Mesothelial cell of epicardium (in vitro differentiated cells): ENCODE data around the gene ZNF821. TPM values are rescaled to one million over a fixed set of nuclear protein-coding genes. Genes with fewer than 3 reads are reported as not detected.

Source experiments
- DNase-seq, 2 experiments: peaks; one replicate each; pipeline ENCODE4 v3.0.0; 2021; ENCODE audit warnings: low spot score in 2 of 2; ENCODE audit not compliant: unreplicated experiment in 2 of 2
- H3K27ac Mint-ChIP-seq: 2 replicates; pipeline ENCODE4 v1.8.0; 2021; ENCODE audit warnings: mixed read lengths
- H3K27me3 Mint-ChIP-seq: 2 replicates; pipeline ENCODE4 v1.8.0; 2021; ENCODE audit warnings: low read depth, mixed read lengths
- H3K36me3 Mint-ChIP-seq: 2 replicates; pipeline ENCODE4 v1.8.0; 2021; ENCODE audit warnings: mixed read lengths
- H3K4me1 Mint-ChIP-seq: 2 replicates; pipeline ENCODE4 v1.8.0; 2021; ENCODE audit warnings: mixed read lengths
- H3K4me3 Mint-ChIP-seq: 2 replicates; pipeline ENCODE4 v1.8.0; 2021; ENCODE audit warnings: mild to moderate bottlenecking, moderate library complexity, mixed read lengths
- H3K9me3 Mint-ChIP-seq: 2 replicates; pipeline ENCODE4 v1.8.0; 2021; ENCODE audit warnings: mixed read lengths
- total RNA-seq: library from RNA; stranded (reverse); gene quantifications from 3 replicates; pipeline ENCODE4 v1.2.1, GENCODE V29; 2021
- TF ChIP-seq, protein P1 (sequence below): fragments of 200-600 bp; sonication (generic); IDR thresholded peaks from one replicate; pipeline ENCODE4 v1.5.0; 2021; ENCODE audit warnings: antibody characterized with exemption; ENCODE audit not compliant: unreplicated experiment

Gene ZNF821
- total RNA-seq, 1 donor from 2014 or later: 28.8 TPM

DNA sequence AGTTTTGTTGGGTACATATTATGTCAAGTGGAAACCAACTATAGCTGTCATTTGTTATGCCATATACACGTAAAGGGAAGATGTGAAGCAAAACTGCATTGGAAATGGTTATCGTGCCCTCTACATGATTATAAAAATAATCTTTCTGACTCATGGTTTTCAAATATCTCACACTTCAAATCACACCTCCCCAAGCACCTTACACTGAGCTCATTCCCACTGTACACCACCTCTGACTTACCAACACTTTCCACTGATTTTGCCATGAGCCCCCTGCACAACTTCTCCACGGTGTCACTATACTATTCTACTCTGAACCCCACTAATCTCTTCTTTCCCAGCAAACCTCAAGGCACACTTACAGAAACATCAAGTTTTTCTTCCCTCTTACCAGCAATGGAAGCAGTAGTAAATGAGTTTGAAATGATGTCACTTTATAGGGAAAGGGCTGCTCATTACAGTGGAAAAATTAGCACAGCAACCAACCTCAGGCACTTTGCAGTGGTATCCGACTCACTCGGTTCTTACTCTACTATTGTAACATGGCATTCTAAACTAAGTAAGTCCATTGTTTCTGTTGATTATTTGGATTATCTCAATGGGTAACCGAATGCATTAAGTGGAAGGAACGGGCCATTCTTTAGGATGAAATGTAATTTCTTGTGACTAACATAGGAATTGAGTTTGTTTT lies 18.7 kb downstream of the ZNF821 start:
- no peak overlapping the region for H3K4me3 Mint-ChIP-seq
- DNase-seq: no peak
- no peaks in the 10 kb centered on the region for H3K4me1 Mint-ChIP-seq
- peaks cover 29% of the 10 kb centered on the region for H3K36me3 Mint-ChIP-seq
- H3K9me3 Mint-ChIP-seq: no peaks in the 10 kb centered on the region
- no peaks in the 10 kb centered on the region for H3K27me3 Mint-ChIP-seq
- no peak overlapping the region for H3K27ac Mint-ChIP-seq
- TF ChIP-seq, protein P1, sequence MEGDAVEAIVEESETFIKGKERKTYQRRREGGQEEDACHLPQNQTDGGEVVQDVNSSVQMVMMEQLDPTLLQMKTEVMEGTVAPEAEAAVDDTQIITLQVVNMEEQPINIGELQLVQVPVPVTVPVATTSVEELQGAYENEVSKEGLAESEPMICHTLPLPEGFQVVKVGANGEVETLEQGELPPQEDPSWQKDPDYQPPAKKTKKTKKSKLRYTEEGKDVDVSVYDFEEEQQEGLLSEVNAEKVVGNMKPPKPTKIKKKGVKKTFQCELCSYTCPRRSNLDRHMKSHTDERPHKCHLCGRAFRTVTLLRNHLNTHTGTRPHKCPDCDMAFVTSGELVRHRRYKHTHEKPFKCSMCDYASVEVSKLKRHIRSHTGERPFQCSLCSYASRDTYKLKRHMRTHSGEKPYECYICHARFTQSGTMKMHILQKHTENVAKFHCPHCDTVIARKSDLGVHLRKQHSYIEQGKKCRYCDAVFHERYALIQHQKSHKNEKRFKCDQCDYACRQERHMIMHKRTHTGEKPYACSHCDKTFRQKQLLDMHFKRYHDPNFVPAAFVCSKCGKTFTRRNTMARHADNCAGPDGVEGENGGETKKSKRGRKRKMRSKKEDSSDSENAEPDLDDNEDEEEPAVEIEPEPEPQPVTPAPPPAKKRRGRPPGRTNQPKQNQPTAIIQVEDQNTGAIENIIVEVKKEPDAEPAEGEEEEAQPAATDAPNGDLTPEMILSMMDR: no peak

DNA sequence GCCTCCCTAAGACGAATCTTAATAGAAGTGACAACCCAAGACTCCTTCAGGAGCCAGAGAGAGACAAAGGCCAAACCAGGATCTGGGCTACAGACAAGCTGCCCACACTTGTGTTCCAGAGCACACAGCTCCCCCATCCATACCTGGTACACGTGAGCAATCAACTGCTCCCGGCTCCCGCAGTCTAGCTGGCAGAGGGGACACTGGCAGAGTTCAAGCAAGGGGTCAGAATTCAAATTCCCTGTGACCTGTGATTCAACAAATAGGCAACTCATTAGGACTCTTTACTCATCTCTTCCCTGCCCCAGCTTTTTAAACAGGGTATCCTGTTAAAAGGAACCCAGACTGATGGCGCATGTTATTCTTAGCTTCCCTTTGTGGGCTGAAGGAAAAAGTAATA lies 20.0 kb downstream of the ZNF821 start:
- TF ChIP-seq, protein P1: no peak
- Mint-ChIP-seq H3K4me3 (no peak overlapping the region), H3K27me3 (no peaks in the 10 kb centered on the region), H3K36me3 (peaks cover 27% of the 10 kb centered on the region), H3K4me1 (no peaks in the 10 kb centered on the region), H3K27ac (no peak overlapping the region), H3K9me3 (no peaks in the 10 kb centered on the region)
- DNase-seq: no peak

DNA sequence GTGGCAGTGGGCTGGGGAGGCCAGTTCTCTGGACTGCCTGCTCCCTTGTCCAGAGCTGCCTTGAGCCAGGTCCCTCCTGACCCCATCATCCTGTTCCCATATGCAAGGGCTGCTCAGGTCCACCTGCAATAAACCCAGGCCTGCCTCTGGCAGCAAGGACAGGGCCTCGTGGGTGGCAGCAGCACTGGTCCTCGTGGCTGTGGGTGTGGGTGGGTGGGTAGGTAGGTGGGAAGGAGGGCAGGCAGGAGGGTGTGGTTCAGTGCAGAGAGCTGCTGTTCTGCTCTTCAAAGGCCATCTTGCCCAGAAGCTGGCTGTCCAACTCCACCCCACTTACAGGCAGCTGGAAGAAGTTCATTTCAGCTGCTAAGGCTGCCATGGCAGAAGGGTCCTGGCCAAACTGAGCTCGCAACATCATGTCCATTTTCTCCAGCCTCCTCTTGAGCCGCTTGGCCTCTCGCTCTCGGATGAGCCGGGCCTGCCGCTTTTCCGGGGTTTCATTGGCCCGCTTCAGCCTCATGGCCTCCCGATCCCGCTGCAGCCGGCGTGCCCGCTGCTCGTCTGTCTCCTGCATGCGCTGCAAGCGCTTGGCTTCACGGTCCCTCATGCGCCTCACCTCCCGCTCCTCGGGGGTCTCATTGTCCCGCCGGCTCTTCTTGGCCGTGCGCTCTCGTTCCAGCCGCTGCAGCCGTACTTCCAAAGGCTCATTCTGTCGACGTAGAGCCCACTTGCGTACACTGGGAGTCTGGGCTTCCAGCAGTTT lies 24.0 kb downstream of the ZNF821 start:
- Mint-ChIP-seq H3K27ac (no peak overlapping the region), H3K27me3 (no peaks in the 10 kb centered on the region), H3K4me3 (no peak overlapping the region), H3K9me3 (no peaks in the 10 kb centered on the region), H3K36me3 (peaks cover 19% of the 10 kb centered on the region), H3K4me1 (no peaks in the 10 kb centered on the region)
- TF ChIP-seq, protein P1: no peak
- DNase-seq: no peak

DNA sequence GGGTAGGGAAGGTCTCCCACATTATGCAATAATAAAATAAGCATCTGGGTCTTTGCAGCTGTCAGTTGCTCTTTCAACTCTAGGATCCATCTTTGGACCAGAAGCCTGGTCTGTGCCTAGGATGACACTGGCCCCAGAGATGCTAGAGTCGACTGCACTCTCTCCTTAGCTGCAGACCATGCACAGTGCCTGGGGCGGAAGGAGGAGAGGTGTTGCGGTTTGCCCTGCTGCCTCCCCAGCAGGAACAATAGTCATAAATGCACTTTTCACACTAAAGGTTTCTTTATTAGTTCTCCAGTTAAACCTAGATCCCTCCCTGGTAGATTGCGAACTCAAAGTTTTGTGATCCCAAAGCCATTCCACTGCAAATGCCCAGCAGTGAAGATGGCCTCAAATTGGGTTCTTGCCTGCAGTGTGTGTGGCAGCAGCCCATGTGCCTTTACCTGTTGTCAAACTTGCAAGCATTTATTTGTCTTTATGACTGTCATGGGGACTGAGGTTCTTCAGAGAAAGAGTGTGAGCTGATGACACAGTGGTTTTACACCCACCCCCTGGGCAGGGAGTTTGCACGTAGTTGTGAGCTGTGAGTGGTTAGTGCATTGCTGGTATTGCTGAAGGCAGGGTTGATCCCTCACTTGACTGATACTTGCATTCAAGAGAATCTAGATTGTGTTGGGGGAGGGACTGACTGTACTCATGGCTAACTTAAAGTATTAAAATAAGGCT lies 27.9 kb downstream of the ZNF821 start:
- no peak overlapping the region for H3K4me3 Mint-ChIP-seq
- H3K36me3 Mint-ChIP-seq: peaks cover 15% of the 10 kb centered on the region
- no peak overlapping the region for H3K27ac Mint-ChIP-seq
- TF ChIP-seq, protein P1: no peak
- H3K27me3 Mint-ChIP-seq: no peaks in the 10 kb centered on the region
- no peaks in the 10 kb centered on the region for H3K9me3 Mint-ChIP-seq
- DNase-seq: no peak
- no peaks in the 10 kb centered on the region for H3K4me1 Mint-ChIP-seq

DNA sequence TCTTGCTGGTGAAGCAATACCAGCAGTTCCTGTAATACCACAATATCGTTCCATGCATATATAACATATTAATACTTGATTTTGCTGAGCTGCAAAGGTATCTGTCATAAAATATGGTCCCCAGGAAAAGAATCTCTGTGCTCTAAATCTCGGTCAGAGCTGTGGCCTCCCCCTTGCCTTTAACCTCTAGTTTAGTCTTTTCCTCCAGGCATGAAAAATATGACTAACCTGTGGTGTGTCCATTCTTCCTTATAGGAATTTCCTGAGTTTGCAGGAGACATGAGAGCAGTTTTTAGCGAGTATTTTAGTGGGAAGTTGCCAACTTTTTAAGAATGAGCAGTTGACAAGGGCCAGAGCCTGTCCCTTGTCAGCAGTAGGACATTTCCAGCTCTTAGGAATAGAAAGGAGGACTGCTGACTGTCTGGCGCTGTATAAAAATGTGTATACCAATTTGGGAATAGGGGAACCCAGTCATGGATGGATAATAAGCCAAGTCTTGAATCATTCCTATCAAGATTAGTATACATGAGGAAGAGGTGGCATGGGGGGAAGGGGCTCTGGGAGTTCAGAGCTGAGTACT lies 29.5 kb downstream of the ZNF821 start:
- no peak overlapping the region for H3K4me3 Mint-ChIP-seq
- no peak overlapping the region for H3K27ac Mint-ChIP-seq

More for the DNA sequence above, 29.5 kb downstream of the ZNF821 start:
- Mint-ChIP-seq H3K36me3 (peaks cover 20% of the 10 kb centered on the region), H3K27me3 (no peaks in the 10 kb centered on the region), H3K4me1 (no peaks in the 10 kb centered on the region), H3K9me3 (no peaks in the 10 kb centered on the region)
- TF ChIP-seq, protein P1: no peak
- DNase-seq: no peak
